ENCODE measurements around the gene FSCB. TPM values are rescaled to one million over a fixed set of nuclear protein-coding genes. Genes with fewer than 3 reads are reported as not detected.

FSCB gene
- total RNA-seq = not detected

GRCh38 chr14:44507183-44507582 lies at the start of gene FSCB:
FSCB (minus strand) TSS chr14:44507283; CDS start chr14:44506987, 296 bp downstream.

All from diencephalon (tissue), 1 donor.